Measurements from ENCODE around the gene LAPTM4A.

Gene LAPTM4A

GRCh38 chr2:20016346-20016745, 35.1 kb downstream of the LAPTM4A start:
- no peak for DNase-seq

GRCh38 chr2:20015482-20016083, 35.8 kb downstream of the LAPTM4A start:
- DNase-seq, result peak; percentile 70

- no peak for DNase-seq
Observed at GRCh38 chr2:20013126-20013849, 38.1 kb downstream of the LAPTM4A start.

DNA sequence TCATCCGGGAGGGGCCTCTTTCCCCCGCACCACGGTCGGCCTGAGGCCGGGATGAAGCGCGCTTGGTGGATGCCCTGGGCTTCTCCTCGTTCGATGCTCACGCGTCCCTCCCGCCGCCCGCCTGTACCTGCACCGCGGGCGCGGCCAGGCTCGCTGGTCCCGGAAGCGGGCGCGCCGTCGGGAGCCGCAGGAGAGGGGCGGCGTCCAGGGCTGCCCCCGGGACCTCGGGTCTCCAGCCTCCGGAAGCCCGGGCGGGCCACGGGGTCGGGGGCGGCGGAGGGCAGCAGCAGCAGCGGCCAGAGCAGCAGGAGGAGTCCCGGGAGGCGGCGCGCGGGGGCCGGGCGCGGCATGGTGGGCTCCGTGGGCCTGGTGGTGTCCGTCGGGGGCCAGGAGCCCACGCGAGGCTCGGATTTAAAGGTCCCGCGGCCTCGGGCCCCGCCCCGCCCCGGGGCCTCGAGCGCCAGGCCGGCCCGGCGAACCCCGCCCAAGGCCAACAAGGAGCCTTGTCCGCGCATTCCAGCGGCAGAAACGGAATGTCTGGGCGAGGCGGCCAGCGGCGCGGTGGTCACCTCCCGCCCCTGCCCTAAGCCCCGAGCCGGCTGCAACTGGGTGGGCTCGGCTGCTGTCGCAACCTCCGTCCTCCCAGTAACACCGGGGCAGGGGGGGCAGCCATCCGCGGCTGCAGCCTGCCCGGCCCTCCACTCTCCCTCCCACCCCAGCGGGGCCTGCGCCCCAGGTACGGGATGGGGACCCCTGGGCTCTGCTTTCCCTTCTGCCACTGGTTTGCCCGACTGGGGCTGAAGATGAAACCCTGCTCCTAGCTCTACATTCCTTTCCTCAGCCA, 38.9 kb downstream of the LAPTM4A start, which contains the start of gene MATN3:
Gene MATN3 (minus strand): TSS at position 387 of the 844 bp plus-strand sequence. CDS start 37 bp downstream, at position 350.
- peak; percentile 56 for DNase-seq

DNA sequence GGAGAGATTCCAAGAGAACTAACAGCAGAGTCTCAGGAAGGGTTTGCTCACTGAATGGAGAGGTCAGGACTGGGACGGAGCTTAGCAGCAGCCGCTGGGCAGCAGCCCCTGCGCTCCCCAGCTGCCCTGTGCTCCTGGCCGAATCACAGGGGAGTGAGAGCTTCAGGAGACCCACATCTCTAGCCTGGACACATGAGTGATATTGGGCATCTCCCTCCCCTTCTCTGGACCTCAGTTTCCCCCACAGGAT, 39.5 kb downstream of the LAPTM4A start:
- DNase-seq, result no peak

DNA sequence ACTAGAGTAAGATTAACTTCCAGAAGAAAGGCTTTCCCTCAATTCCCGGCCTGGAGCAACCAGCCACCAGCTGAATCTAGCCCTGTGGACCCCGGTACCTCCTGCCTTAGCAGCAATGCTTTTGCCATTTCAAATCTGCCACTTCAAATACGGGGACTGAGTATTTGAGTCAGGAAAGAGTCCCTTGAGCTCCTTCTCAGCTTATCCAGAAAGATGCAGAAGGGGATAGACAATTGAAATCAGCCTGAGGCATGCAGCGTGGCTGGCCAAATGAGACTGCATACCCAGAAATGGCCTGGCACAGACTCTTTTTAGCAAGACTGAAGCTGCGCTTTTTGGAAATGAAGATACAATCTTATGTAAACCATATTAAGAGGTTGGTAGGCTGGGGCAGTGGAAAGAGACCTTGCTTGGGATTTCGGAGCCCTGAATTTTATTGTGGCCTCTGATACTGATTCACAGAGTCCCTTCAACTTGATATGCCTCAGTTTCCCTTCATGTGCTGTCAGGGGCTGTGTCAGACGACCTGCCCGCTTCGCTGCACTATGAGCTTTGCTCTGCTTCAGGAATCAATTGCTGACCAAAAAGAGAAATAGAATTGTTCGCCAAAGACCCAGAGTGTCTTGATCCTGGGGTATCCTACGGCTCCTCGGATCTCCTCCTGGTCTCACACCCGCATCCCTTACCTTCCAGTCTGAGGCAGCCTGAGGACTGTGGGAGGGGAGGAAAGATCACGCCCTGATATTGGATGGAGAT, 40.0 kb downstream of the LAPTM4A start:
- no peak for DNase-seq

GRCh38 chr2:20008703-20009102, 42.7 kb downstream of the LAPTM4A start:
- no peak for DNase-seq

- DNase-seq, result no peak
Observed at GRCh38 chr2:20005891-20006470, 45.4 kb downstream of the LAPTM4A start.

DNA sequence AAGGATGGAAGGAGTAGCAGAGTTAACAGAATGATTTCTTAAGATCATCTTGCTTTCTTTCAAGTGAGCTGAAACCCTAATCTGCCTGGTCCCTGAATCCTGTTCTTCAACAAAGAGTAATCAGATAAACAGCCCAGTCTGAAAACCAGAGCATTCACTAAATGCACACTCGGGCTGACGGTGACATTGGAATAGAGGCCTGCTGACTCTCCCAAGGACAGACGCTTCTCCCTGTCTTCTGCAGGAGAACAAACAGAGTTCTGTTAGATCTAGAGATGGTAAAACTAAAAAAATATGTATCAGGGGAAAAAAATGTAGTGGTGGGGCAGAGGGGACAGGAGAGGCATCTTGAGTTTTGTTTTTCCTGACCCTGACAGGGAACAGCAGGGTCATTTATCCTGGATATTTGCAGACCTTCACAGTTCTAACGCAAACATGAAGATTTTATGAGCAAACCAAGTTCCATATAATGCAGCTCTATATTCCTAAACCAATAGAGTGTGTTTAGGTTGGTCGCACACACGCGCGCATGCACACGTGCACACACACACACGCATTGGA, 46.3 kb downstream of the LAPTM4A start:
- DNase-seq, result no peak

GRCh38 chr2:20001361-20001863, 50.0 kb downstream of the LAPTM4A start:
- no peak for DNase-seq

- no peak for DNase-seq
Observed at GRCh38 chr2:19993731-19994130, 57.7 kb downstream of the LAPTM4A start.

- no peak for DNase-seq
Observed at GRCh38 chr2:19991895-19992294, 59.5 kb downstream of the LAPTM4A start.

DNA sequence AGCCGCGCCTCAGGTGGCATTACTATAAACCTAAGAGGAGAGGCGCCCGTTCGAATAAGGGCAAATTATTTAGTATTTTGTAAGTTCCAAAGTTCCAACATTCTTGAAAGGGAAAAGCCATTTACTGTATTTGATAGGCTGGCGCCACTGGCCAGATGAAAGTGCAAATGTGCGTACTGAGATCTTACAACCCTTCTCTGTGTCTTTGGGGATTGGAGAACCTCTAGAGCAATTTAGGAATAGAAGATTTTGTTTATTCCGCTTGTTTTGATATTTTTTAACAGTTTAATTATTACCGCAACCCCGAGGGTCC, 61.1 kb downstream of the LAPTM4A start:
- no peak for DNase-seq

- peak; percentile 96 for DNase-seq
Observed at GRCh38 chr2:19989667-19990415, 61.6 kb downstream of the LAPTM4A start, which contains the start of gene WDR35. Gene WDR35 (minus strand): TSS chr2:19990105. CDS start chr2:19990015, 90 bp downstream.

DNA sequence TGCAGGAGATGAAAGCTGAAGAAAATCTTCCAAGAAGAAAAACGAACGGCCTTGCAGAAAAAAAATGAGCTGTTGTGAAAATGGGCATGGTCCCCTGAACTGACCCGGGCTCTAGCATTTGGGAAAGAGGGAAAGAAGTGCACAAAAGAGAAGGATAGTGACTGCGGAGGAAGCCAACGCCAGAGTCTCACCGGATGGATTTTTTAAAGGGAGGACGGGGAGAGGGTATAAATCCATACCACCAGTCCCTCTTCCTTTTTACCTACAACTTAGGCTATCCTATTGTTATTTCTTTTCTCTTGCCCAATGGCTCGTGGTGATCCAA, 62.1 kb downstream of the LAPTM4A start:
- DNase-seq, result no peak

DNA sequence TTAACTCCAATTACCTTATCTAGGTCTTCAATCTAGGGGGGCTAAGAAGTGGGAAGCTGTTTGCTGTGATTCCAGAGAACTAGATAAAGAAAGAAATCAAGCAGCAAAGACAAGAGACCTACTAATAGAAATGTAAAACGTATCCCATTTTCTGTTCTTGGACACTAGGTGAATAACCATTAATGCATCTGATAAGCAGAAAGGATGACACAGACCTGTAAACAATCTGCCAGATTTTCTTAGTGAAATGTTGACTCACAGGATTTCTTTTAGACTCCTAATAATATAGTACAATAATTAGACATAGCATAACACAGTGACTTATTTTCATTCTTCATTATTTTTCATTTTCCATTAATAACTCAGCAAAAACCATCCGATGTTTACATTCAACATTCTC, 62.8 kb downstream of the LAPTM4A start:
- no peak for DNase-seq

GRCh38 chr2:19987936-19988335, 63.5 kb downstream of the LAPTM4A start:
- no peak for DNase-seq
